ENCODE measurements around the gene MTUS2. TPM values are rescaled to one million over a fixed set of nuclear protein-coding genes. Genes with fewer than 3 reads are reported as not detected.

Gene MTUS2
- total and polyA plus RNA-seq, 2 of the 8 experiments (the other 6 are each of a cell fraction or from before 2014, with no cell fraction given) = 0.18 to 0.80 TPM

DNA sequence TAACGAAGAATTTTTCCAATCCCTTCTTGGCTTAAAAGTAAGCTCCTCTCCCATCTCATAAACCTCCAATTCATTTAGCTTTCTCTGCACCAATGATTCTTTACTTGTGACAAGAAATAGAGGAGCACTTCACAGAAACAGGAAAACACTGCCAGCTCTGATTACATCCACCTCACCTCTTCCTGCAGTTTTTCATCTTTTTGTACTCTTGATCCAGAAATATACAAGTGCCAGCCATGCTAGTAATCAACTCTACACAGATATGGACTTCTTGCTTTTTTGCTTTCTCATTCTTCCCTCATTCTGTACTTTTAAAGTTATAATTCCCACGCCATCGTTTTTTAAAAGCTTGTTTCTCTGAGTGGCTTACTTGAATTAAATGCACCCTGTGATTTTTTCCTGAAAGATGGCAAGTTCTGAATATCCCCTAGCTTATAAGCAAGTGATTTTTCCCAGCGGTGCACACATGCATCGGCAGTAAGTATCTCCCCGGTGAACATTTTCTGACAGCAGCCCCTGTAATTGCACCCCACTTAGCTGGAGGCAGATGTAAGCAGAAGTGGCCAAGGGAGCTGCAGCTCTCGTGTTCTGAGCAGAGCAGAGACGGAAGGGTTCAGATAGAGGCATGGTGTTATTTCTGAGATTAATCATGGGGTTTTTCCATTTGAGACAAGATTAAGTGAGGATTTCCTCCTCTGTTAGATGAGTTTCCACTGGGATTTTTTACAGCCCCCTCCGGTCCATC, 434.7 kb downstream of the MTUS2 start:
- Histone ChIP-seq H3K36me3 (ENCODE audit: control insufficient read depth in 2 of 4, insufficient read depth in 4 of 4, low read length in 3 of 4) (no peaks in the 10 kb centered on the region), H2BK20ac (ENCODE audit: low read length) (no peak overlapping the region), H4K5ac (ENCODE audit: insufficient read length, low read depth, low read length) (no peak overlapping the region), H3K4me1 (replicated peaks in 1 of 4; ENCODE audit: control insufficient read depth in 3 of 4, insufficient read depth in 4 of 4, low read length in 3 of 4) (no peaks in the 10 kb centered on the region), H4K20me1 (replicated peaks in 1 of 2; ENCODE audit: control insufficient read depth in 1 of 2, insufficient read depth in 2 of 2, low read length in 2 of 2) (no peaks in the 10 kb centered on the region), H3K79me1 (ENCODE audit: low read depth, low read length) (no peaks in the 10 kb centered on the region), H2BK5ac (ENCODE audit: low read depth, low read length) (no peak overlapping the region), H3K4me2 (ENCODE audit: insufficient read depth in 1 of 2, low read depth in 2 of 2, low read length in 2 of 2) (no peak overlapping the region), H3K56ac (replicated peaks; ENCODE audit: insufficient read length, low read depth, low read length) (no peak overlapping the region), H2BK12ac (ENCODE audit: low read depth, low read length) (no peak overlapping the region), H2BK120ac (replicated peaks; ENCODE audit: low read depth, low read length) (no peak overlapping the region), H3K14ac (ENCODE audit: insufficient read length) (no peak overlapping the region), H2AK5ac (ENCODE audit: low read depth, low read length) (no peak overlapping the region), H4K8ac (ENCODE audit: extremely low read depth, insufficient read depth, low read length) (no peak overlapping the region), H3K4ac (replicated peaks; ENCODE audit: insufficient read length, low read depth, low read length) (no peak overlapping the region), H3K23me2 (ENCODE audit: low read depth, low read length) (no peaks in the 10 kb centered on the region), H4K91ac (replicated peaks; ENCODE audit: insufficient read length, low read length) (no peak overlapping the region), H3K9me3 (ENCODE audit: insufficient read depth in 2 of 2, low read depth in 1 of 2, low read length in 1 of 2) (no peaks in the 10 kb centered on the region), H2AFZ (ENCODE audit: low read length) (no peak overlapping the region), H3K27me3 (replicated peaks in 1 of 4; ENCODE audit: control insufficient read depth in 3 of 4, extremely low read depth in 1 of 4, insufficient read depth in 3 of 4, low read length in 3 of 4) (no peaks in the 10 kb centered on the region), H3K27ac (ENCODE audit: low read depth, low read length) (no peak overlapping the region), H3K4me3 (ENCODE audit: extremely low read depth in 1 of 4, insufficient read depth in 2 of 4, low read depth in 3 of 4, low read length in 4 of 4) (no peak overlapping the region), H3K9ac (replicated peaks in 1 of 4; ENCODE audit: extremely low read depth in 1 of 4, low read depth in 3 of 4, low read length in 3 of 4) (no peak overlapping the region), H2BK15ac (ENCODE audit: low read length) (no peak overlapping the region), H3K23ac (ENCODE audit: insufficient read length) (no peak overlapping the region), H3K79me2 (ENCODE audit: control insufficient read depth in 1 of 2, insufficient read depth in 2 of 2, low read length in 2 of 2) (no peaks in the 10 kb centered on the region), H3K18ac (ENCODE audit: extremely low read depth, low read length) (no peak overlapping the region)
- CTCF ChIA-PET (ENCODE audit: partially characterized antibody) = no interaction called here
- 89% methylated on average over 9 of the region's 9 CpGs; no CpG with 5 or more reads in 1 of the 2 experiments for WGBS, 2 experiments (ENCODE audit: extremely low coverage in 1 of 2, insufficient coverage in 1 of 2, insufficient read length in 1 of 2, insufficient replicate concordance in 2 of 2, low coverage in 1 of 2, low lambda C conversion rate in 2 of 2, missing lambda C conversion rate in 1 of 2)
- no peak for TF ChIP-seq SIN3A (conservative IDR thresholded peaks at IDR 0.05 in 1 of 2, IDR thresholded peaks at IDR 0.05 in 1 of 2; ENCODE audit: low read depth in 1 of 2, low read length in 2 of 2)
- TF ChIP-seq JUN (IDR thresholded peaks at IDR 0.05; ENCODE audit: low read depth, low read length) = no peak
- no peak for TF ChIP-seq CBX5 (IDR thresholded peaks at IDR 0.05; ENCODE audit: low read depth, low read length)
- TF ChIP-seq NANOG (IDR thresholded peaks at IDR 0.05; ENCODE audit: insufficient read depth, low read depth, low read length, poor library complexity, severe bottlenecking) = no peak
- no peak for TF ChIP-seq BCL11A (IDR thresholded peaks at IDR 0.05; ENCODE audit: low read depth in 2 of 2, low read length in 2 of 2)
- TF ChIP-seq FOSL1 (IDR thresholded peaks at IDR 0.05; ENCODE audit: insufficient read depth, low read depth, low read length) = no peak
- TF ChIP-seq CEBPB (IDR thresholded peaks at IDR 0.05; ENCODE audit: low read depth, low read length) = no peak
- TF ChIP-seq, protein P1, sequence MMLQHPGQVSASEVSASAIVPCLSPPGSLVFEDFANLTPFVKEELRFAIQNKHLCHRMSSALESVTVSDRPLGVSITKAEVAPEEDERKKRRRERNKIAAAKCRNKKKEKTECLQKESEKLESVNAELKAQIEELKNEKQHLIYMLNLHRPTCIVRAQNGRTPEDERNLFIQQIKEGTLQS (IDR thresholded peaks at IDR 0.05; ENCODE audit: insufficient read depth, low read depth, low read length) = no peak
- TF ChIP-seq YY1 (IDR thresholded peaks at IDR 0.05; ENCODE audit: low read depth, low read length) = no peak
- TF ChIP-seq TAF1 (IDR thresholded peaks at IDR 0.05; ENCODE audit: low read depth, low read length) = no peak
- TF ChIP-seq BACH1 (IDR thresholded peaks at IDR 0.05; ENCODE audit: low read length) = no peak
- POLR2A ChIA-PET (ENCODE audit: partially characterized antibody) = interaction anchor here (0.6 kb wide), 1 partner anchor 18 kb away, joined by 3 read pairs; no protein-coding TSS in a partner anchor
- DNase-seq (ENCODE audit: low read depth in 1 of 2, low spot score in 2 of 2) (no peak), FAIRE-seq (no peak)
